ENCODE results near the gene CDH4. TPM values are rescaled to one million over a fixed set of nuclear protein-coding genes. Genes with fewer than 3 reads are reported as not detected.

The CDH4 gene
- polyA plus RNA-seq, 1 donor (not counting 4 experiments of a cell fraction or from before 2014, with no cell fraction given), result 2.2 TPM

GRCh38 chr20:61223121-61223520, 28.9 kb upstream of the CDH4 start:
- H3K79me2 ChIP-seq (ENCODE audit: control insufficient read depth, insufficient read depth, low read length), result no peaks in the 10 kb centered on the region
- no peaks in the 10 kb centered on the region for H4K20me1 ChIP-seq (ENCODE audit: control insufficient read depth, extremely low read depth, insufficient read depth, low read length)
- peaks cover 6% of the 10 kb centered on the region for H3K4me1 ChIP-seq (ENCODE audit: control insufficient read depth, extremely low read depth, insufficient read depth, low read length)
- H3K27me3 ChIP-seq (ENCODE audit: control insufficient read depth, extremely low read depth, insufficient read depth, low read length), result peaks cover 38% of the 10 kb centered on the region
- no peak overlapping the region for H3K9ac ChIP-seq (ENCODE audit: control insufficient read depth, extremely low read depth, insufficient read depth, low read length)
- TF ChIP-seq CTCF (optimal IDR thresholded peaks at IDR 0.05 in 1 of 3, IDR thresholded peaks at IDR 0.05 in 1 of 3, conservative IDR thresholded peaks at IDR 0.05 in 1 of 3; ENCODE audit: extremely low read depth in 1 of 3, insufficient read depth in 2 of 3, low read length in 3 of 3), result no peak
- TF ChIP-seq EZH2 (IDR thresholded peaks at IDR 0.05; ENCODE audit: low read length), result no peak
- no peak overlapping the region for H3K4me3 ChIP-seq (ENCODE audit: control insufficient read depth in 2 of 3, extremely low read depth in 1 of 3, insufficient read depth in 2 of 3, low read depth in 1 of 3, low read length in 3 of 3)
- no peaks in the 10 kb centered on the region for H3K36me3 ChIP-seq (ENCODE audit: control insufficient read depth in 2 of 2, extremely low read depth in 1 of 2, insufficient read depth in 2 of 2, low read length in 2 of 2)
- DNase-seq (ENCODE audit: low read depth, low spot score) (no peak), FAIRE-seq (no peak)
- no peak overlapping the region for H2AFZ ChIP-seq (ENCODE audit: control insufficient read depth, low read length)
- no peak overlapping the region for H3K27ac ChIP-seq (ENCODE audit: control insufficient read depth, insufficient read depth, low read length)
- H3K4me2 ChIP-seq (ENCODE audit: control insufficient read depth, extremely low read depth, insufficient read depth, low read depth, low read length), result no peak overlapping the region
- no peaks in the 10 kb centered on the region for H3K9me1 ChIP-seq (ENCODE audit: control insufficient read depth, extremely low read depth, insufficient read depth, low read length)
- no peaks in the 10 kb centered on the region for H3K9me3 ChIP-seq (ENCODE audit: control insufficient read depth, low read depth, low read length)
- dilution Hi-C loops (cut with MboI; ENCODE audit: extremely low pct_ligation_motif_present, low sequenced_read_pairs), result no loop called here

- no peaks in the 10 kb centered on the region for H3K4me1 ChIP-seq (ENCODE audit: control insufficient read depth, extremely low read depth, insufficient read depth, low read length)
- H3K4me3 ChIP-seq (ENCODE audit: control insufficient read depth in 2 of 3, extremely low read depth in 1 of 3, insufficient read depth in 2 of 3, low read depth in 1 of 3, low read length in 3 of 3), result no peak overlapping the region
- DNase-seq (ENCODE audit: low read depth, low spot score) (no peak), FAIRE-seq (no peak)
- H2AFZ ChIP-seq (ENCODE audit: control insufficient read depth, low read length), result no peak overlapping the region
- H3K9me1 ChIP-seq (ENCODE audit: control insufficient read depth, extremely low read depth, insufficient read depth, low read length), result no peaks in the 10 kb centered on the region
- H3K79me2 ChIP-seq (ENCODE audit: control insufficient read depth, insufficient read depth, low read length), result no peaks in the 10 kb centered on the region
- no peak overlapping the region for H3K9ac ChIP-seq (ENCODE audit: control insufficient read depth, extremely low read depth, insufficient read depth, low read length)
- peaks cover 41% of the 10 kb centered on the region for H3K27me3 ChIP-seq (ENCODE audit: control insufficient read depth, extremely low read depth, insufficient read depth, low read length)
- no peaks in the 10 kb centered on the region for H4K20me1 ChIP-seq (ENCODE audit: control insufficient read depth, extremely low read depth, insufficient read depth, low read length)
- H3K27ac ChIP-seq (ENCODE audit: control insufficient read depth, insufficient read depth, low read length), result no peak overlapping the region
- no peaks in the 10 kb centered on the region for H3K36me3 ChIP-seq (ENCODE audit: control insufficient read depth in 2 of 2, extremely low read depth in 1 of 2, insufficient read depth in 2 of 2, low read length in 2 of 2)
- no peak overlapping the region for H3K4me2 ChIP-seq (ENCODE audit: control insufficient read depth, extremely low read depth, insufficient read depth, low read depth, low read length)
- TF ChIP-seq CTCF (optimal IDR thresholded peaks at IDR 0.05 in 1 of 3, IDR thresholded peaks at IDR 0.05 in 1 of 3, conservative IDR thresholded peaks at IDR 0.05 in 1 of 3; ENCODE audit: extremely low read depth in 1 of 3, insufficient read depth in 2 of 3, low read length in 3 of 3) (no peak), EZH2 (IDR thresholded peaks at IDR 0.05; ENCODE audit: low read length) (no peak)
- no peaks in the 10 kb centered on the region for H3K9me3 ChIP-seq (ENCODE audit: control insufficient read depth, low read depth, low read length)
- dilution Hi-C loops (cut with MboI; ENCODE audit: extremely low pct_ligation_motif_present, low sequenced_read_pairs), result no loop called here
These were observed 21.9 kb upstream of the CDH4 start for GRCh38 chr20:61230166-61230565.

Measured in keratinocyte (primary cell).